ENCODE measurements around the gene CRX. TPM values are rescaled to one million over a fixed set of nuclear protein-coding genes. Genes with fewer than 3 reads are reported as not detected.
A peak's percentile ranks its signal among the peaks of the same experiment; 100 is the strongest.

Gene CRX
- total and polyA plus RNA-seq, 2 of the 13 experiments (the other 11 are each of a cell fraction or from before 2014, with no cell fraction given): not detected

DNA sequence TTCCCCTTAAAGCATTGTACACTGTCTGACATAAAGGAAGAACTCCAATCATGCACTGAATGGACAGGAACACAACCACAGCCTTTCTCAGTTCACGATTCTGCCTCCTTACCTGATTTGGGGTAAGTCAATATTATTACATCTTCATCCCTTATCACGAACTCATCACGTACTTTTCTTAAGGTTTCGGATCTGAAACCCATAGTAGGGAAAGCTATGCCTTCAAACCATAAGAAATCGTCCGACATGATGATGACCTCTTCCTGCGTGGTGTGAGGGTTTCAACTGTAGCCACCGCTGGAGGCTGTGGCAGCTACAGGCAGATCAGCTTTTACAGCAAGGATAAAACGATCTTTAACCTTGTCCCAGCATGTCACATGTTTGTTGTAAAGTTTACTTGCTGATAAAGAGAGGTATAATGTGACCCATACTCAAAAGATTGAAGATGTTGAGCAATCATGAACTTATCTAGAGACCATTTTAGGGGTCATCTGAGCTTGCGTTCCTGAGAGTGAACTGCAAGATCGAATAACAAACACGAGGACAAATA is 64.3 kb downstream of the CRX start, which contains the start of gene SULT2A1 (continued):
- TF ChIP-seq, protein P1, sequence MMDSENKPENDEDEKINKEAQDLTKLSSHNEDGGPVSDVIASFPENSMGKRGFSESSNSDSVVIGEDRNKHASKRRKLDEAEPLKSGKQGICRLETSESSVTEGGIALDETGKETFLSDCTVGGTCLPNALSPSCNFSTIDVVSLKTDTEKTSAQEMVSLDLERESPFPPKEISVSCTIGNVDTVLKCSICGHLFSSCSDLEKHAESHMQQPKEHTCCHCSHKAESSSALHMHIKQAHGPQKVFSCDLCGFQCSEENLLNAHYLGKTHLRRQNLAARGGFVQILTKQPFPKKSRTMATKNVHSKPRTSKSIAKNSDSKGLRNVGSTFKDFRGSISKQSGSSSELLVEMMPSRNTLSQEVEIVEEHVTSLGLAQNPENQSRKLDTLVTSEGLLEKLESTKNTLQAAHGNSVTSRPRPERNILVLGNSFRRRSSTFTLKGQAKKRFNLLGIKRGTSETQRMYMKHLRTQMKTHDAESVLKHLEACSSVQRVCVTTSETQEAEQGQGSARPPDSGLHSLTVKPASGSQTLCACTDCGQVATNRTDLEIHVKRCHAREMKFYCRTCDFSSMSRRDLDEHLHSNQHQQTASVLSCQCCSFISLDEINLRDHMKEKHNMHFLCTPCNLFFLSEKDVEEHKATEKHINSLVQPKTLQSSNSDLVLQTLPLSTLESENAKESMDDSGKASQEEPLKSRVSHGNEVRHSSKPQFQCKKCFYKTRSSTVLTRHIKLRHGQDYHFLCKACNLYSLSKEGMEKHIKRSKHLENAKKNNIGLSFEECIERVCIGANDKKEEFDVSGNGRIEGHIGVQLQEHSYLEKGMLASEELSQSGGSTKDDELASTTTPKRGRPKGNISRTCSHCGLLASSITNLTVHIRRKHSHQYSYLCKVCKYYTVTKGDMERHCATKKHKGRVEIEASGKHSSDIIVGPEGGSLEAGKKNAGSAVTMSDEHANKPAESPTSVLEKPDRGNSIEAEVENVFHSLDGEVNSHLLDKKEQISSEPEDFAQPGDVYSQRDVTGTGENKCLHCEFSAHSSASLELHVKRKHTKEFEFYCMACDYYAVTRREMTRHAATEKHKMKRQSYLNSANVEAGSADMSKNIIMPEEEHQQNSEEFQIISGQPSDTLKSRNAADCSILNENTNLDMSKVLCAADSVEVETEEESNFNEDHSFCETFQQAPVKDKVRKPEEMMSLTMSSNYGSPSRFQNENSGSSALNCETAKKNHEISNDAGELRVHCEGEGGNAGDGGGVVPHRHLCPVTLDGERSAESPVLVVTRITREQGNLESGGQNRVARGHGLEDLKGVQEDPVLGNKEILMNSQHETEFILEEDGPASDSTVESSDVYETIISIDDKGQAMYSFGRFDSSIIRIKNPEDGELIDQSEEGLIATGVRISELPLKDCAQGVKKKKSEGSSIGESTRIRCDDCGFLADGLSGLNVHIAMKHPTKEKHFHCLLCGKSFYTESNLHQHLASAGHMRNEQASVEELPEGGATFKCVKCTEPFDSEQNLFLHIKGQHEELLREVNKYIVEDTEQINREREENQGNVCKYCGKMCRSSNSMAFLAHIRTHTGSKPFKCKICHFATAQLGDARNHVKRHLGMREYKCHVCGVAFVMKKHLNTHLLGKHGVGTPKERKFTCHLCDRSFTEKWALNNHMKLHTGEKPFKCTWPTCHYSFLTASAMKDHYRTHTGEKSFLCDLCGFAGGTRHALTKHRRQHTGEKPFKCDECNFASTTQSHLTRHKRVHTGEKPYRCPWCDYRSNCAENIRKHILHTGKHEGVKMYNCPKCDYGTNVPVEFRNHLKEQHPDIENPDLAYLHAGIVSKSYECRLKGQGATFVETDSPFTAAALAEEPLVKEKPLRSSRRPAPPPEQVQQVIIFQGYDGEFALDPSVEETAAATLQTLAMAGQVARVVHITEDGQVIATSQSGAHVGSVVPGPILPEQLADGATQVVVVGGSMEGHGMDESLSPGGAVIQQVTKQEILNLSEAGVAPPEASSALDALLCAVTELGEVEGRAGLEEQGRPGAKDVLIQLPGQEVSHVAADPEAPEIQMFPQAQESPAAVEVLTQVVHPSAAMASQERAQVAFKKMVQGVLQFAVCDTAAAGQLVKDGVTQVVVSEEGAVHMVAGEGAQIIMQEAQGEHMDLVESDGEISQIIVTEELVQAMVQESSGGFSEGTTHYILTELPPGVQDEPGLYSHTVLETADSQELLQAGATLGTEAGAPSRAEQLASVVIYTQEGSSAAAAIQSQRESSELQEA (CRISPR knock-in tag; IDR thresholded peaks at IDR 0.05; ENCODE audit: not compliant biosample characterization): no peak
- TF ChIP-seq ZNF143 (CRISPR knock-in tag; IDR thresholded peaks at IDR 0.05) (no peak), CREB1 (IDR thresholded peaks at IDR 0.05) (no peak), CREB1 (CRISPR knock-in tag; IDR thresholded peaks at IDR 0.05) (peak; percentile 73; the same call in 1 of the 2 replicates), ZFP41 (CRISPR knock-in tag; IDR thresholded peaks at IDR 0.05; ENCODE audit: borderline replicate concordance) (no peak), ZNF652 (CRISPR knock-in tag; IDR thresholded peaks at IDR 0.05; ENCODE audit: borderline replicate concordance, low read depth) (peak; percentile 63; the same call in 1 of the 2 replicates), ZNF724P (CRISPR knock-in tag; IDR thresholded peaks at IDR 0.05; ENCODE audit: borderline replicate concordance) (no peak), ZNF430 (CRISPR knock-in tag; IDR thresholded peaks at IDR 0.05) (peak; percentile 75), SNRNP70 (IDR thresholded peaks at IDR 0.05; ENCODE audit: low read depth, low read length) (no peak), HDAC1 (CRISPR knock-in tag; IDR thresholded peaks at IDR 0.05) (peak; percentile 62; the same call in 1 of the 2 replicates), GLI4 (CRISPR knock-in tag; IDR thresholded peaks at IDR 0.05; ENCODE audit: borderline replicate concordance) (no peak), NR2F6 (IDR thresholded peaks at IDR 0.05) (peak; percentile 89), NR2F6 (CRISPR knock-in tag; IDR thresholded peaks at IDR 0.05) (peak; percentile 92), ATRX (CRISPR knock-in tag; IDR thresholded peaks at IDR 0.05; ENCODE audit: borderline replicate concordance) (no peak), TRIM24 (CRISPR knock-in tag; IDR thresholded peaks at IDR 0.05) (no peak), HNRNPUL1 (IDR thresholded peaks at IDR 0.05; ENCODE audit: low read depth, low read length) (no peak), ZNF589 (CRISPR knock-in tag; conservative IDR thresholded peaks at IDR 0.05) (peak; percentile 47; the same call in 1 of the 2 replicates), ZBTB42 (CRISPR knock-in tag; IDR thresholded peaks at IDR 0.05) (no peak), GATA4 (IDR thresholded peaks at IDR 0.05; ENCODE audit: borderline replicate concordance, low read depth) (peak; percentile 74; the same call in 1 of the 2 replicates)
- TF ChIP-seq, protein P2, sequence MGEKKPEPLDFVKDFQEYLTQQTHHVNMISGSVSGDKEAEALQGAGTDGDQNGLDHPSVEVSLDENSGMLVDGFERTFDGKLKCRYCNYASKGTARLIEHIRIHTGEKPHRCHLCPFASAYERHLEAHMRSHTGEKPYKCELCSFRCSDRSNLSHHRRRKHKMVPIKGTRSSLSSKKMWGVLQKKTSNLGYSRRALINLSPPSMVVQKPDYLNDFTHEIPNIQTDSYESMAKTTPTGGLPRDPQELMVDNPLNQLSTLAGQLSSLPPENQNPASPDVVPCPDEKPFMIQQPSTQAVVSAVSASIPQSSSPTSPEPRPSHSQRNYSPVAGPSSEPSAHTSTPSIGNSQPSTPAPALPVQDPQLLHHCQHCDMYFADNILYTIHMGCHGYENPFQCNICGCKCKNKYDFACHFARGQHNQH (CRISPR knock-in tag; IDR thresholded peaks at IDR 0.05): peak; percentile 99
- TF ChIP-seq, protein P3, sequence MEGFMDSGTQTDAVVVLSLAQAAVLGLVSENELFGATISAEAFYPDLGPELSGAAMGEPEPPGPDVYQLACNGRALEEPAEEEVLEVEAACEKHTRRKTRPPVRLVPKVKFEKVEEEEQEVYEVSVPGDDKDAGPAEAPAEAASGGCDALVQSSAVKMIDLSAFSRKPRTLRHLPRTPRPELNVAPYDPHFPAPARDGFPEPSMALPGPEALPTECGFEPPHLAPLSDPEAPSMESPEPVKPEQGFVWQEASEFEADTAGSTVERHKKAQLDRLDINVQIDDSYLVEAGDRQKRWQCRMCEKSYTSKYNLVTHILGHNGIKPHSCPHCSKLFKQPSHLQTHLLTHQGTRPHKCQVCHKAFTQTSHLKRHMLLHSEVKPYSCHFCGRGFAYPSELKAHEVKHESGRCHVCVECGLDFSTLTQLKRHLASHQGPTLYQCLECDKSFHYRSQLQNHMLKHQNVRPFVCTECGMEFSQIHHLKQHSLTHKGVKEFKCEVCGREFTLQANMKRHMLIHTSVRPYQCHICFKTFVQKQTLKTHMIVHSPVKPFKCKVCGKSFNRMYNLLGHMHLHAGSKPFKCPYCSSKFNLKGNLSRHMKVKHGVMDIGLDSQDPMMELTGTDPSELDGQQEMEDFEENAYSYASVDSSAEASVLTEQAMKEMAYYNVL (CRISPR knock-in tag; IDR thresholded peaks at IDR 0.05; ENCODE audit: borderline replicate concordance): peak; percentile 62; the same call in 1 of the 2 replicates

Measured in HepG2 (cell line).